Loucy (cell line): ENCODE measurements around the gene XPNPEP2.

ENCODE experiments used
- H2AFZ ChIP-seq: fragments of 200-600 bp; sonication (generic); 2 replicates; pipeline ENCODE4 v1.6.0; 2016; ENCODE audit warnings: antibody characterized with exemption, mild to moderate bottlenecking, low read length, moderate library complexity
- H3F3A ChIP-seq: fragments of 200-600 bp; 2 replicates; pipeline ENCODE4 v1.6.0; 2016; ENCODE audit warnings: antibody characterized with exemption, low read depth, mild to moderate bottlenecking
- H3K27me3 ChIP-seq: fragments of 200-600 bp; sonication (generic); 2 replicates; pipeline ENCODE4 v1.6.1; 2014; ENCODE audit warnings: low read length, mild to moderate bottlenecking; ENCODE audit not compliant: insufficient read depth, poor library complexity, severe bottlenecking
- H3K36me3 ChIP-seq: fragments of 200-600 bp; sonication (generic); 2 replicates; pipeline ENCODE4 v1.6.1; 2016; ENCODE audit warnings: low read length; ENCODE audit not compliant: insufficient read depth
- H3K4me1 ChIP-seq: fragments of 200-600 bp; sonication (generic); 2 replicates; pipeline ENCODE4 v1.5.1; 2014; ENCODE audit warnings: low read length, mild to moderate bottlenecking; ENCODE audit not compliant: insufficient read depth, poor library complexity, severe bottlenecking
- H3K4me2 ChIP-seq: fragments of 200-600 bp; sonication (generic); 2 replicates; pipeline ENCODE4 v1.6.0; 2014; ENCODE audit warnings: antibody characterized with exemption, low read length, low read depth, mild to moderate bottlenecking; ENCODE audit not compliant: poor library complexity, severe bottlenecking
- H3K4me3 ChIP-seq: fragments of 200-600 bp; sonication (generic); 2 replicates; pipeline ENCODE4 v1.5.1; 2014; ENCODE audit warnings: low read length, mild to moderate bottlenecking, mixed read lengths; ENCODE audit not compliant: poor library complexity, severe bottlenecking
- H3K79me2 ChIP-seq: fragments of 200-600 bp; sonication (generic); 2 replicates; pipeline ENCODE4 v1.6.1; 2014; ENCODE audit warnings: low read length; ENCODE audit not compliant: insufficient read depth
- H3K9ac ChIP-seq: fragments of 200-600 bp; sonication (generic); 2 replicates; pipeline ENCODE4 v1.6.0; 2014; ENCODE audit warnings: mild to moderate bottlenecking, low read depth, low read length, moderate library complexity; ENCODE audit not compliant: poor library complexity, severe bottlenecking
- H3K9me2 ChIP-seq: fragments of 200-600 bp; sonication (generic); replicated peaks from 2 replicates; pipeline ENCODE4 v1.6.1; 2016; ENCODE audit warnings: low read depth, low read length, mixed read lengths
- H3K9me3 ChIP-seq: fragments of 200-600 bp; sonication (generic); 2 replicates; pipeline ENCODE4 v1.6.1; 2014; ENCODE audit warnings: mild to moderate bottlenecking, antibody characterized with exemption, low read length, low read depth; ENCODE audit not compliant: insufficient read depth
- H4K20me1 ChIP-seq: fragments of 200-600 bp; sonication (generic); 2 replicates; pipeline ENCODE4 v1.6.0; 2014; ENCODE audit warnings: antibody characterized with exemption, low read length, mild to moderate bottlenecking; ENCODE audit not compliant: insufficient read depth, poor library complexity, severe bottlenecking
- EZH2phosphoT487 ChIP-seq: fragments of 200-600 bp; IDR thresholded peaks from 2 replicates; pipeline ENCODE4 v1.6.1; 2018; ENCODE audit warnings: antibody characterized with exemption, mild to moderate bottlenecking, moderate library complexity, borderline replicate concordance
- TF ChIP-seq, protein P1 (sequence below): fragments of 200-600 bp; sonication (generic); conservative IDR thresholded peaks from 2 replicates; pipeline ENCODE4 v1.5.1; 2014; ENCODE audit warnings: mild to moderate bottlenecking, antibody characterized with exemption, low read length

The XPNPEP2 gene

DNA sequence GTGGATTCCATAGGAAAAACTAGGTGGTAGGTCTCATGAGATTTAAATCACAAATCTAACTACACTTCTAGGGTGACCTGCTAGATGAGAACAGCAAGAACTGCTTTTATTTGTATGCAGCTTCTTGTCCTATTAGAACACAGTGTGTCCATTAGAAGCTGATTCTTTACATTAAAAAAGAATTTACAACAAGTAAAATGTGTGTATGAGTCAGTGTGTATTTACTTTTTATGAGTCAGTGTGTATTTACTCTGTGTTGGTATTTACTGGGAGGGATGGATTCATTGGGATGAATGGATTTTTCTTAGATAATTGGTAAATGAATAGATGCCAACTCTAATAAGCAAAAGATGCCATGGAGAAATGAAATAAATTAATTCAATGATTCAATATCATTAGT lies 40.6 kb upstream of the XPNPEP2 start:
- H3K9me2 ChIP-seq: no peaks in the 10 kb centered on the region
- H3K27me3 ChIP-seq: no peaks in the 10 kb centered on the region
- H3K4me2 ChIP-seq: no peak overlapping the region
- H3K4me1 ChIP-seq: no peaks in the 10 kb centered on the region
- no peak overlapping the region for H3K4me3 ChIP-seq
- no peaks in the 10 kb centered on the region for H3K36me3 ChIP-seq
- H4K20me1 ChIP-seq: no peaks in the 10 kb centered on the region
- no peak overlapping the region for H2AFZ ChIP-seq
- no peaks in the 10 kb centered on the region for H3K79me2 ChIP-seq
- H3F3A ChIP-seq: no peaks in the 10 kb centered on the region
- H3K9me3 ChIP-seq: no peaks in the 10 kb centered on the region
- no peak for TF ChIP-seq EZH2phosphoT487
- TF ChIP-seq, protein P1, sequence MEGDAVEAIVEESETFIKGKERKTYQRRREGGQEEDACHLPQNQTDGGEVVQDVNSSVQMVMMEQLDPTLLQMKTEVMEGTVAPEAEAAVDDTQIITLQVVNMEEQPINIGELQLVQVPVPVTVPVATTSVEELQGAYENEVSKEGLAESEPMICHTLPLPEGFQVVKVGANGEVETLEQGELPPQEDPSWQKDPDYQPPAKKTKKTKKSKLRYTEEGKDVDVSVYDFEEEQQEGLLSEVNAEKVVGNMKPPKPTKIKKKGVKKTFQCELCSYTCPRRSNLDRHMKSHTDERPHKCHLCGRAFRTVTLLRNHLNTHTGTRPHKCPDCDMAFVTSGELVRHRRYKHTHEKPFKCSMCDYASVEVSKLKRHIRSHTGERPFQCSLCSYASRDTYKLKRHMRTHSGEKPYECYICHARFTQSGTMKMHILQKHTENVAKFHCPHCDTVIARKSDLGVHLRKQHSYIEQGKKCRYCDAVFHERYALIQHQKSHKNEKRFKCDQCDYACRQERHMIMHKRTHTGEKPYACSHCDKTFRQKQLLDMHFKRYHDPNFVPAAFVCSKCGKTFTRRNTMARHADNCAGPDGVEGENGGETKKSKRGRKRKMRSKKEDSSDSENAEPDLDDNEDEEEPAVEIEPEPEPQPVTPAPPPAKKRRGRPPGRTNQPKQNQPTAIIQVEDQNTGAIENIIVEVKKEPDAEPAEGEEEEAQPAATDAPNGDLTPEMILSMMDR: no peak
- H3K9ac ChIP-seq: no peak overlapping the region

DNA sequence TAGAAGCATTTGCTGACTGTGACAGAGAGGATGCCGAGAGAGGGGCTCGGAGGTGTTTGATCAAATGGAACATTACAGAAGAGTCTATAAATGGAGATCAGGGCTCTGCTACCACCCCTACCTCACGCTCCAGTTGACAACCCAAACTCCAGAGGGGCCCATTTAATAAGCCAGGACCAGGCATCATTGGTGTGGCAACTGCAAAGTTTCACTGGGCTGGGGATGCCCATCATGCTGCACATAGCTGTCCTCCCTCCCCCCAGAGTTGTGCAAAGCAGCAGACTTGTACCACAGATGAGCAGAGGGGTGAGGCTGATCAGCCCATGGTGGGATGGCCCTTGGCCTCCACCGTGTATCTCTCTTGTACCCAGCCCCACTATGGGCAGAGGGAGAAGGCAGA lies 38.2 kb upstream of the XPNPEP2 start:
- Histone ChIP-seq H2AFZ (no peak overlapping the region), H3K9ac (no peak overlapping the region), H3K4me3 (no peak overlapping the region), H3K9me3 (no peaks in the 10 kb centered on the region), H3K27me3 (no peaks in the 10 kb centered on the region), H4K20me1 (no peaks in the 10 kb centered on the region), H3K4me2 (no peak overlapping the region), H3F3A (no peaks in the 10 kb centered on the region), H3K36me3 (no peaks in the 10 kb centered on the region), H3K79me2 (no peaks in the 10 kb centered on the region), H3K9me2 (no peaks in the 10 kb centered on the region), H3K4me1 (no peaks in the 10 kb centered on the region)
- TF ChIP-seq, protein P1: no peak
- no peak for TF ChIP-seq EZH2phosphoT487

DNA sequence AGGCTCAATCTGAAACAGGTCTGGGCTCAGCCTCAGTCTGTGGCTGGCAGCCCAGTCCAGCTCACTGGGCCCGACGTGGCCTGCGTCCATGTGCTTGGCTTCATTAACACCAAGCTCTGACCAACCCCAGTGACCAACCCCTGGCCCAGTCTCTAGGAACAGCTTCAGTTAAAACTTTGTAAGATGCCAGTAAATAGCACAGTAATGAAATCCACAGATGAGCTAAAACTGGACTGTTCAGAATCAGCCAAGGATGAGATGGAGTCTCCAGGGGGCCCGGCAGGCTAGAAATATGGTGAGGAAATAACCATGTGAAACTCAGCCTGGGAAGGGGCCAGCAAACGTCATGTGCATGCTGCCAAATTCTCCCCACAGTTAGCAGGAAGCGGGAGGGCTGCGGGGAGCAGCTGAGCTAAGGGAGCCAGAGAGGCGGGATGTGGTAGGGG lies 37.1 kb upstream of the XPNPEP2 start:
- Histone ChIP-seq H3K4me2 (no peak overlapping the region), H3K36me3 (no peaks in the 10 kb centered on the region), H3K9me3 (no peaks in the 10 kb centered on the region), H3K9ac (no peak overlapping the region), H3F3A (no peaks in the 10 kb centered on the region), H3K79me2 (no peaks in the 10 kb centered on the region), H3K9me2 (no peaks in the 10 kb centered on the region), H3K4me3 (no peak overlapping the region), H4K20me1 (no peaks in the 10 kb centered on the region), H2AFZ (no peak overlapping the region), H3K4me1 (no peaks in the 10 kb centered on the region), H3K27me3 (no peaks in the 10 kb centered on the region)
- TF ChIP-seq EZH2phosphoT487: no peak
- TF ChIP-seq, protein P1: no peak
